Vagina (tissue), 2 donors: Measurements from ENCODE around the gene TNNT2. TPM values are rescaled to one million over a fixed set of nuclear protein-coding genes. Genes with fewer than 3 reads are reported as not detected.

Experiments
- DNase-seq, 2 donors: peaks; one replicate each; pipeline ENCODE4 v3.0.0-alpha.2; 2017; ENCODE audit errors: extremely low spot score in 2 of 2
- H3K27ac ChIP-seq: fragments of 200-600 bp; sonication (generic); one replicate; pipeline ENCODE4 v1.5.1; 2019
- H3K27me3 ChIP-seq: fragments of 200-600 bp; sonication (generic); one replicate; pipeline ENCODE4 v1.5.1; 2019
- H3K36me3 ChIP-seq, 2 donors: fragments of 200-600 bp; sonication (generic); one replicate each; pipeline ENCODE4 v1.5.1; 2017 to 2019
- H3K4me1 ChIP-seq: fragments of 200-600 bp; sonication (generic); one replicate; pipeline ENCODE4 v1.5.1; 2019
- H3K4me3 ChIP-seq, 2 donors: fragments of 200-600 bp; sonication (generic); 1 replicate in 1 of 2; 2 replicates in 1 of 2; pipeline ENCODE4 v1.5.1; 2016 to 2019
- H3K9me3 ChIP-seq: fragments of 200-600 bp; sonication (generic); one replicate; pipeline ENCODE4 v1.5.1; 2019
- POLR2A ChIP-seq, 2 donors: fragments of 450-650 bp; IDR thresholded peaks; one replicate each; pipeline ENCODE4 v1.6.1; 2017; ENCODE audit warnings: antibody characterized with exemption in 2 of 2, mild to moderate bottlenecking in 2 of 2, moderate library complexity in 2 of 2
- POLR2AphosphoS5 ChIP-seq, 2 donors: sonication (generic); formaldehyde crosslinking; IDR thresholded peaks; one replicate each; pipeline ENCODE4 v1.9.0; 2017; ENCODE audit warnings: antibody characterized with exemption in 2 of 2, mild to moderate bottlenecking in 2 of 2, low read depth in 1 of 2; ENCODE audit not compliant: insufficient read depth in 1 of 2
- intact Hi-C: fragments of 100-400 bp; cut with DNase I; formaldehyde crosslinking; loops from one replicate; pipeline ENCODE4 v1.15.1; 2023
- total RNA-seq: library from RNA; depleted of rRNA; stranded (reverse); fragments of >200 nt; gene quantifications from one replicate; pipeline ENCODE4 v1.2.3, GENCODE V29; 2016
- TF ChIP-seq, protein P1 (sequence below), 3 experiments: fragments of 450-650 bp in 2 of 3; fragments of 200-600 bp in 1 of 3; sonication (generic) in 1 of 3; IDR thresholded peaks; one replicate each; pipeline ENCODE4 v1.5.1; 2017 to 2019; ENCODE audit warnings: antibody characterized with exemption in 3 of 3, mild to moderate bottlenecking in 2 of 3, moderate library complexity in 2 of 3

Gene TNNT2
- total RNA-seq, 1 donor from 2014 or later = 9.8 TPM

DNA sequence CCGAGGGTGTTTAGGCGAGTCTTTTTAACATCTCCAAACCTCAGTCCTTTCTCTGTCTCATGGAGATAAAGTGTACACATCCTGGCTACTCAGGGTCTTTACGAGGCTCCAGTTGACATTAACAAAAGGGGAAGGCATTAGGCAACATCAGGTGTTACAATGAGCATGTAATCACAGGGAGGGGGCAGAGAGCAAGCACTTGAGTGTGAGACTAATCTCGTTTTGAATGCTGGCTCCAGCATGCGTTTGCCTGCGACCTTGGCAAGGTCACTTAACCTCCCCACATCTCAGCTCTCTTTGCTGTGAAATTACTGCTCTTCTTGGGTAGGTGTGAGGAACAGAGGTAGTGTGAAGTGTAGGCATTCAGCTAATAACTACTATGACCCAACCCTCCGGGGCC lies 3.1 kb downstream of the TNNT2 start:
- H3K27ac ChIP-seq = no peak overlapping the region
- intact Hi-C loops = no loop called here
- TF ChIP-seq POLR2AphosphoS5 (IDR thresholded peaks at IDR 0.05; ENCODE audit: insufficient read depth in 1 of 2, low read depth in 1 of 2) = no peak
- no peak for TF ChIP-seq POLR2A (IDR thresholded peaks at IDR 0.05)
- TF ChIP-seq, protein P1, sequence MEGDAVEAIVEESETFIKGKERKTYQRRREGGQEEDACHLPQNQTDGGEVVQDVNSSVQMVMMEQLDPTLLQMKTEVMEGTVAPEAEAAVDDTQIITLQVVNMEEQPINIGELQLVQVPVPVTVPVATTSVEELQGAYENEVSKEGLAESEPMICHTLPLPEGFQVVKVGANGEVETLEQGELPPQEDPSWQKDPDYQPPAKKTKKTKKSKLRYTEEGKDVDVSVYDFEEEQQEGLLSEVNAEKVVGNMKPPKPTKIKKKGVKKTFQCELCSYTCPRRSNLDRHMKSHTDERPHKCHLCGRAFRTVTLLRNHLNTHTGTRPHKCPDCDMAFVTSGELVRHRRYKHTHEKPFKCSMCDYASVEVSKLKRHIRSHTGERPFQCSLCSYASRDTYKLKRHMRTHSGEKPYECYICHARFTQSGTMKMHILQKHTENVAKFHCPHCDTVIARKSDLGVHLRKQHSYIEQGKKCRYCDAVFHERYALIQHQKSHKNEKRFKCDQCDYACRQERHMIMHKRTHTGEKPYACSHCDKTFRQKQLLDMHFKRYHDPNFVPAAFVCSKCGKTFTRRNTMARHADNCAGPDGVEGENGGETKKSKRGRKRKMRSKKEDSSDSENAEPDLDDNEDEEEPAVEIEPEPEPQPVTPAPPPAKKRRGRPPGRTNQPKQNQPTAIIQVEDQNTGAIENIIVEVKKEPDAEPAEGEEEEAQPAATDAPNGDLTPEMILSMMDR (IDR thresholded peaks at IDR 0.05) = no peak
- H3K4me3 ChIP-seq = no peak overlapping the region
- no peaks in the 10 kb centered on the region for H3K9me3 ChIP-seq
- H3K4me1 ChIP-seq = no peaks in the 10 kb centered on the region
- H3K36me3 ChIP-seq = no peaks in the 10 kb centered on the region
- no peaks in the 10 kb centered on the region for H3K27me3 ChIP-seq
- DNase-seq = no peak

DNA sequence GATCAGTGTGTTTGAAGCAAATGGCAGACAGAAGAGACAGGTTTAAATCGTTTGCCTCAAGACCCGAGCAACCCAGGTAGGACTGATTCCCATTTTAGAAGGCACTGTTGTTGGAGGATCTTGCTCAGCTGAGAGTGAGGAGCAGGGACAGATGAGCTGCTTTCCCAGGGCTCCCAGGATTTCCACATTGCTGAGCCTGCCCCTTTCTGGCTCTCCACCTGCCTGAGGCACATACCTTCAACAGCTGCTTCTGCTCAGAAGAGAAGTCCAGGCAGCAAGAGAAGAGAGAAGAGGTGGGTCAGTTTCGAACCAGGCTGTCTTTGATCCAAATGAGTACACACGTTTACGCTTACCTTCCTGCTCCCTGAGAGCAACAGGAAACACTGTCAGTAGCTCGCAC lies 5.7 kb downstream of the TNNT2 start:
- Histone ChIP-seq H3K9me3 (no peaks in the 10 kb centered on the region), H3K4me3 (no peak overlapping the region), H3K27ac (no peak overlapping the region), H3K36me3 (no peaks in the 10 kb centered on the region), H3K27me3 (no peaks in the 10 kb centered on the region), H3K4me1 (no peaks in the 10 kb centered on the region)
- no peak for DNase-seq
- intact Hi-C loops = no loop called here
- TF ChIP-seq, protein P1 (IDR thresholded peaks at IDR 0.05) = no peak
- TF ChIP-seq POLR2AphosphoS5 (IDR thresholded peaks at IDR 0.05; ENCODE audit: insufficient read depth in 1 of 2, low read depth in 1 of 2) (no peak), POLR2A (IDR thresholded peaks at IDR 0.05) (no peak)

DNA sequence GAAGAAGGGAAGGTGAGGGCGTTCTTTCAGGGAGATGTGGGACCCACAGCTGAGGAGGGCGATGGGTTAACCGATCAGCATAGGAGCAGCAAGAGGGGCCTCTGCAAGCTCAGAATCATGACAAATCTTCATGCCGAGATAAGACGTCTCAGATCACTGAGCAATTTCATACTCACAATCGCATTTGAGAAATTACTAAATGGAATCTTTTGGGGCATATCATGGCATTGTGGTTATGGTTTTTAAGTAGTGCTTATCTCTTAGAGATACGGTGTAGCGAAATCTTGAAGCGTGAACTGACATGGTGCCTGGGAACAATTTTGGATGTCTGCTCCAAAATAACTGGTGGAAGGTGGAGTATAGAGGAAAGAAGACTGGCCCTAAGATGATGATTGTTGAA lies 6.2 kb downstream of the TNNT2 start:
- no peaks in the 10 kb centered on the region for H3K4me1 ChIP-seq
- H3K27ac ChIP-seq = no peak overlapping the region
- H3K9me3 ChIP-seq = no peaks in the 10 kb centered on the region
- no peak overlapping the region for H3K4me3 ChIP-seq
- no peak for TF ChIP-seq POLR2A (IDR thresholded peaks at IDR 0.05)
- no peak for TF ChIP-seq POLR2AphosphoS5 (IDR thresholded peaks at IDR 0.05; ENCODE audit: insufficient read depth in 1 of 2, low read depth in 1 of 2)
- TF ChIP-seq, protein P1 (IDR thresholded peaks at IDR 0.05) = no peak
- H3K36me3 ChIP-seq = no peaks in the 10 kb centered on the region
- no peak for DNase-seq
- no peaks in the 10 kb centered on the region for H3K27me3 ChIP-seq
- intact Hi-C loops = no loop called here

DNA sequence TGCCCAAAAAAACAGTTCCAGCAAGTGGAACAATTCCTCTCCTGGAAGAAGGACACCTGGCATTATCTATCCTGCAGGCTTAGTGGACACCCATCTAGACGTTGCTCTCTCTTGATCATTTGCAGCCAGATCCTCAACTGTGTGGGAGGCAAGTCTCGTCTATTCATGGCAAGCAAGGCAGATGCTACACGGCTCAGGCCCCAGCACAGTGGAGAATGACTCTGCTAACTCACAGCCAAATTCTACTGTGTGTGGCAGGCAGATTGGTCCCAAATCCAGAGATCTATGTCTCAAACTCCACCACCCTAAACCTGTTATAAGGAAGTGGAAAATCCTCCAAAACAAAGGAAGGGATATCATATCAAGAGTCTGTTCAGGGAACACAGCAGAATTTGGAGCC lies 7.0 kb downstream of the TNNT2 start:
- intact Hi-C loops = no loop called here
- no peak for DNase-seq
- Histone ChIP-seq H3K9me3 (no peaks in the 10 kb centered on the region), H3K4me3 (no peak overlapping the region), H3K27me3 (no peaks in the 10 kb centered on the region), H3K27ac (no peak overlapping the region), H3K4me1 (no peaks in the 10 kb centered on the region), H3K36me3 (no peaks in the 10 kb centered on the region)
- TF ChIP-seq POLR2AphosphoS5 (IDR thresholded peaks at IDR 0.05; ENCODE audit: insufficient read depth in 1 of 2, low read depth in 1 of 2) = no peak
- TF ChIP-seq POLR2A (IDR thresholded peaks at IDR 0.05) = no peak
- TF ChIP-seq, protein P1 (IDR thresholded peaks at IDR 0.05) = no peak

DNA sequence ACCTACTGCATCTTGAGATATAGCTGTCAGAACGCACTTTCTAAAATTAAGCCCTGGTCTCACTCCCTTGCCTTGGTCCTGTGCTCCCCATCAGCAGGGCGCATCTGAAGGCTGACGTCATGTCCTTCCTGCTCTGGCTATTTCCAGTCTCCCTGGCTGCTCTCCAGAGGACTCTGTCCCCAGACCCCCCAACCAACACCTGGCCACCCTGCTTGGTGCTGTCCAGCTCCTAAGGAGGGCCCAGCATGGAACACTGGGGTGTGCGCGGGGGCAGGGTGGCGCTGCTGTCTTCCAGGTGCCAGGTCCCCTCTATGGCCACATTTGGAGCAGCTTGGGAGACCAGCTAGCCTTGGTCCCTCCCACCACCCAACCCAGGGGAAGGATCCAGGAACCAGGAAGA lies 8.3 kb downstream of the TNNT2 start:
- H3K4me1 ChIP-seq = no peaks in the 10 kb centered on the region
- H3K36me3 ChIP-seq = no peaks in the 10 kb centered on the region
- TF ChIP-seq POLR2A (IDR thresholded peaks at IDR 0.05) = no peak
- TF ChIP-seq, protein P1 (IDR thresholded peaks at IDR 0.05) = no peak
- TF ChIP-seq POLR2AphosphoS5 (IDR thresholded peaks at IDR 0.05; ENCODE audit: insufficient read depth in 1 of 2, low read depth in 1 of 2) = no peak
- no peak for DNase-seq
- H3K9me3 ChIP-seq = no peaks in the 10 kb centered on the region
- no peak overlapping the region for H3K27ac ChIP-seq
- H3K4me3 ChIP-seq = no peak overlapping the region
- no peaks in the 10 kb centered on the region for H3K27me3 ChIP-seq
- intact Hi-C loops = no loop called here
